ENCODE measurements around the gene LRIT2.
A peak's percentile ranks its signal among the peaks of the same experiment; 100 is the strongest.

Gene LRIT2

DNA sequence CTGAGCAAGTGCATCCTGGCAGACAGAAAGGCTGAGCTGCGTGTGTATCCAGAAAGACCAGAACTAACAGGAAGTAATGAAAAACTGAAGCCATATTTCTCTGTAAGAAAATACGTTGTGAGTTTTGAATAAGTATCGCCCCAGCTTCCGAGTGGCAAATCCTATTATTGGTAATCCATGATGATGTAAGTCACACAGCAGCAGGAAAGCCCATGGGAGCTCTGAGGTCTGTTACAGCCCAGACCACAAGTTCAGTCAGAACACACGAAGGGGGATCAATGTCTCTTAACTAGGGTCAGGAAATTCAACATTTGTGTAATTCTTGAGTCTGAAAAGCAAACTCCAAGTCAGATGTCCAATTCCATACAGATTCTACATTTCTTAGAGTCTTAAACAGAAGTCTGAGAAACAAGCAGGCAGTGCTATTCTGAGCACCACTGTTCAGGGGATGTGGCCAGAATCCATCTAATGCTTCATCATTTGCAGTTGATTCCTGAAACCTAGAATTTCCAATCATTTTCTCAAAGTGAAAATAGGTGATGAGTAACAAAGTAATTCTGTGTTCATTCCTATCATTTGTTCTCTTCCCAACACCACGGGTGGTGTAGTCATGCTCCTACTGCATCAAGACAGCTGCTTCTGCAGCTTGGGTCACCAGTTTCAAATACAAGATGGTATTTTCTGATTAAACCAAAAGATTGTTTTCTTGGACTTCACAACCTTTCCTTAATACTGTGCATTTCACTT is at the start of gene LRIT2:
Gene LRIT2 (minus strand): TSS at position 118 of the 747 bp plus-strand sequence. CDS start 24 bp downstream, at position 94.
- no peak within 1 kb of the TSS for H3K9ac ChIP-seq (ENCODE audit: insufficient read length)
- no peaks in the 10 kb centered on the region for H3K36me3 ChIP-seq (ENCODE audit: insufficient read depth, low read length)
- no peaks in the 10 kb centered on the region for H3K9me3 ChIP-seq (ENCODE audit: low read depth, low read length)
- DNase-seq (ENCODE audit: low read depth, low spot score), result no peak
- H3K27ac ChIP-seq, result no peak within 1 kb of the TSS
- no peak within 1 kb of the TSS for H3K4me3 ChIP-seq
- TF ChIP-seq POLR2AphosphoS5 (IDR thresholded peaks at IDR 0.05; ENCODE audit: borderline replicate concordance, low read depth, low read length) (no peak), FOXP2 (optimal IDR thresholded peaks at IDR 0.05; ENCODE audit: control extremely low read depth, extremely low read length, insufficient read depth) (no peak), EZH2 (IDR thresholded peaks at IDR 0.05) (no peak)

- no peak overlapping the region for H3K4me3 ChIP-seq
- no peak overlapping the region for H3K27ac ChIP-seq
- H3K9ac ChIP-seq (ENCODE audit: insufficient read length), result no peak overlapping the region
- DNase-seq (ENCODE audit: low read depth, low spot score), result no peak
- H3K36me3 ChIP-seq (ENCODE audit: insufficient read depth, low read length), result no peaks in the 10 kb centered on the region
- no peaks in the 10 kb centered on the region for H3K9me3 ChIP-seq (ENCODE audit: low read depth, low read length)
- TF ChIP-seq EZH2 (IDR thresholded peaks at IDR 0.05), result no peak
- no peak for TF ChIP-seq FOXP2 (optimal IDR thresholded peaks at IDR 0.05; ENCODE audit: control extremely low read depth, extremely low read length, insufficient read depth)
- no peak for TF ChIP-seq POLR2AphosphoS5 (IDR thresholded peaks at IDR 0.05; ENCODE audit: borderline replicate concordance, low read depth, low read length)
Observed at GRCh38 chr10:84270708-84271107, 45.4 kb upstream of the LRIT2 start.

DNA sequence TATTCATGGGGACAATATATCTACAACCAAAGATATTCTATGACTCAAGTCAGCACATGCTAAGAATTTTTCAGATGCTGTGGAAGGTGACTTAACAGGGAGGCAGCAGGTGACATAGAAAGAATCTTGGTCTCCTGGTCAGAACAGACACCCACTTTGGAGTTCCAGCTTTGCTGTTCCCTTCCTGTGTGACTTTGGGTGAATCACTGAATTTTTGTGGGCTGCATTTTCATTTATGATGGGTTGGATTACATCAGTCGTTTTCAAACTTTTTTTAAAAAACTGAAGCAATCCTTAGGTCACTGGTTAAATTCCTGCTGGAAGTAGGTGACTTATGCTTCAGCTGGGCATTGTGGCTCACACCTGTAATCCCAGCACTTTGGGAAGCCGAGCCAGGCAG is 44.4 kb upstream of the LRIT2 start:
- no peak for DNase-seq (ENCODE audit: low read depth, low spot score)
- H3K9ac ChIP-seq (ENCODE audit: insufficient read length), result no peak overlapping the region
- TF ChIP-seq EZH2 (IDR thresholded peaks at IDR 0.05) (no peak), FOXP2 (optimal IDR thresholded peaks at IDR 0.05; ENCODE audit: control extremely low read depth, extremely low read length, insufficient read depth) (no peak), POLR2AphosphoS5 (IDR thresholded peaks at IDR 0.05; ENCODE audit: borderline replicate concordance, low read depth, low read length) (no peak)
- H3K27ac ChIP-seq, result no peak overlapping the region
- H3K36me3 ChIP-seq (ENCODE audit: insufficient read depth, low read length), result no peaks in the 10 kb centered on the region
- no peak overlapping the region for H3K4me3 ChIP-seq
- H3K9me3 ChIP-seq (ENCODE audit: low read depth, low read length), result no peaks in the 10 kb centered on the region

GRCh38 chr10:84269162-84269561 is 43.8 kb upstream of the LRIT2 start:
- no peak for DNase-seq (ENCODE audit: low read depth, low spot score)
- Histone ChIP-seq H3K9ac (ENCODE audit: insufficient read length) (no peak overlapping the region), H3K36me3 (ENCODE audit: insufficient read depth, low read length) (no peaks in the 10 kb centered on the region), H3K4me3 (no peak overlapping the region), H3K9me3 (ENCODE audit: low read depth, low read length) (no peaks in the 10 kb centered on the region), H3K27ac (no peak overlapping the region)
- TF ChIP-seq EZH2 (IDR thresholded peaks at IDR 0.05) (no peak), FOXP2 (optimal IDR thresholded peaks at IDR 0.05; ENCODE audit: control extremely low read depth, extremely low read length, insufficient read depth) (no peak), POLR2AphosphoS5 (IDR thresholded peaks at IDR 0.05; ENCODE audit: borderline replicate concordance, low read depth, low read length) (no peak)

DNA sequence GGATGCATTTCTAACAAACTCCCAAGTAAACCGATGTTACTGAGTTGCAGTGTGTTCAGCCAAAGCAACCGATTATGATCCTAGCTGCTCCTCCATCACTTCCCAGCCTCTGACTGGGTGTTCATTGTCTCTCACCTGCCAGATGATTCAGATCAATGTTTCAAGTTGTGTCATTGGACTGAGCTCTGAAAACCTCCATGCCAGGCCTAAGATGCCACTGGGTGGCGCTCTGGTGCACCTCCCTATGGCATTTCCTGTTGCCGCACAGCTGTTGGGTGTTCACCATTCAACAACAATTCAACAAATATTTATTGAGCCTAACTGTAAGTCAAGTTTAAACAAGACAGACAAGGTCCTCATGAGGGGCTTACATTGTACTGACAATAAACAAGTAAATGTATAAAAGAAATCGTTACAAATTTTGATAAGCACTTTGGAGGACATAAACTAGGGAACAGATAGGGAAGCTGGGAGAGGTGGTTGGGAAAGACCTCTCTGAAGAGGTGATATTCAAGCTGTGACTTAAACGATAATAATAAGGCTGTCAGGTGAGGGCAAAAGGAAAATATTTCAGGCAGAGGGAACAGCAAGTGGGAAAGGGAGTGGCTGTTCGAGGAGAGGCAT is 42.3 kb upstream of the LRIT2 start:
- no peak overlapping the region for H3K9ac ChIP-seq (ENCODE audit: insufficient read length)
- H3K36me3 ChIP-seq (ENCODE audit: insufficient read depth, low read length), result no peaks in the 10 kb centered on the region
- H3K4me3 ChIP-seq, result no peak overlapping the region
- DNase-seq (ENCODE audit: low read depth, low spot score), result no peak
- H3K27ac ChIP-seq, result no peak overlapping the region
- TF ChIP-seq POLR2AphosphoS5 (IDR thresholded peaks at IDR 0.05; ENCODE audit: borderline replicate concordance, low read depth, low read length) (no peak), FOXP2 (optimal IDR thresholded peaks at IDR 0.05; ENCODE audit: control extremely low read depth, extremely low read length, insufficient read depth) (no peak), EZH2 (IDR thresholded peaks at IDR 0.05) (no peak)
- no peaks in the 10 kb centered on the region for H3K9me3 ChIP-seq (ENCODE audit: low read depth, low read length)

DNA sequence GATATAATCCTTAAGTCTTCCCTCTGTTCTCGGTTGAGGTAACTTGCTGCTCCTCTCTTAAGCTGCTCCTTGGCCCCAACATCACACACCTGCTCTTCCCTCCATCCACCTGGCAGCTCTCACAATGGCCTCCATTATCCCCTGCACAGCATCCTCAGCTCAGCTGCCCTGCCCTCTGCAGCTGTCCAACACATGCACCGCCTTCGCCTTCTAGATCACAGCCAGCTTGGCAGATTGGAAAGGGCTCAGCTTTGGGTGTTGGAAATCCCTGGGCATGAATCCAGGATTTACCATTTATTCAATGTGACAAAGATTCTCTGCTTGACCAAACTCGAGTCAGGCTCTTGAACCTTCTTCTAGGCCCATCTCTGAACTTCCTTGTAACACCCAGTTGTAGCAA is 40.1 kb upstream of the LRIT2 start:
- Histone ChIP-seq H3K27ac (no peak overlapping the region), H3K36me3 (ENCODE audit: insufficient read depth, low read length) (no peaks in the 10 kb centered on the region), H3K4me3 (no peak overlapping the region), H3K9ac (ENCODE audit: insufficient read length) (no peak overlapping the region), H3K9me3 (ENCODE audit: low read depth, low read length) (no peaks in the 10 kb centered on the region)
- no peak for TF ChIP-seq EZH2 (IDR thresholded peaks at IDR 0.05)
- TF ChIP-seq POLR2AphosphoS5 (IDR thresholded peaks at IDR 0.05; ENCODE audit: borderline replicate concordance, low read depth, low read length), result no peak
- no peak for TF ChIP-seq FOXP2 (optimal IDR thresholded peaks at IDR 0.05; ENCODE audit: control extremely low read depth, extremely low read length, insufficient read depth)
- DNase-seq (ENCODE audit: low read depth, low spot score), result no peak

DNA sequence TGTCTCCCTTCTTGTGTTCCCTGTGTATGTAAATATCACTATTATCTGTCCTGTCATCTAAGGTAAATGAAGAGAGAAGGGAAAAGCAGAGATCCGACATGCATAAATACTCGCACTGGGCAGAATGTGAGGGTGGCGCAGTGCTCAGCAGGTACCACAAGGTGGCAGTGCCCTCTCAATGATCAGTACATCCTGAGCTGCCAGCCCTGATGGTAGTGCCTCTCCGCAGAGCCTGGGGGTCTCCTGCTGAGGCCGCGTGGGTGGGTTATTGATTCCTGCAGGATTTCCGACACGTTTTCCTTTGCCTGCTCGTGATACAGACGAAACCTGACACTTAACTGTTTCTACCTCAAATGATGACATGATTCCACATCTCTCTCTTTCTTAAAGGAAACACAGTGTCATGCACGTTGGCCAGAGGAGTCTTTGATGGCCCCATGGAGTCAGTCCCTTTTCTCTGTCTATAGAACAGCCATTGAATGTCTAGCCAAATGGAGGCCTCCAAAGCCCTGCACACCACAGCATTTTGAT is 39.3 kb upstream of the LRIT2 start:
- Histone ChIP-seq H3K4me3 (no peak overlapping the region), H3K9ac (ENCODE audit: insufficient read length) (no peak overlapping the region), H3K36me3 (ENCODE audit: insufficient read depth, low read length) (no peaks in the 10 kb centered on the region), H3K27ac (no peak overlapping the region), H3K9me3 (ENCODE audit: low read depth, low read length) (no peaks in the 10 kb centered on the region)
- DNase-seq (ENCODE audit: low read depth, low spot score), result peak; percentile 0
- TF ChIP-seq EZH2 (IDR thresholded peaks at IDR 0.05), result no peak

GRCh38 chr10:84263716-84264115 is 38.4 kb upstream of the LRIT2 start:
- Histone ChIP-seq H3K27ac (no peak overlapping the region), H3K36me3 (ENCODE audit: insufficient read depth, low read length) (no peaks in the 10 kb centered on the region), H3K9ac (ENCODE audit: insufficient read length) (no peak overlapping the region), H3K4me3 (no peak overlapping the region), H3K9me3 (ENCODE audit: low read depth, low read length) (no peaks in the 10 kb centered on the region)
- no peak for DNase-seq (ENCODE audit: low read depth, low spot score)
- TF ChIP-seq FOXP2 (optimal IDR thresholded peaks at IDR 0.05; ENCODE audit: control extremely low read depth, extremely low read length, insufficient read depth), result no peak
- no peak for TF ChIP-seq EZH2 (IDR thresholded peaks at IDR 0.05)

Data from SK-N-MC (cell line).